Loucy (cell line): Measurements from ENCODE around the gene TMEM179.

Experiments
- H2AFZ ChIP-seq: fragments of 200-600 bp; sonication (generic); 2 replicates; pipeline ENCODE4 v1.6.0; 2016; ENCODE audit warnings: antibody characterized with exemption, mild to moderate bottlenecking, low read length, moderate library complexity
- H3F3A ChIP-seq: fragments of 200-600 bp; 2 replicates; pipeline ENCODE4 v1.6.0; 2016; ENCODE audit warnings: antibody characterized with exemption, low read depth, mild to moderate bottlenecking
- H3K27me3 ChIP-seq: fragments of 200-600 bp; sonication (generic); 2 replicates; pipeline ENCODE4 v1.6.1; 2014; ENCODE audit warnings: low read length, mild to moderate bottlenecking; ENCODE audit not compliant: insufficient read depth, poor library complexity, severe bottlenecking
- H3K36me3 ChIP-seq: fragments of 200-600 bp; sonication (generic); 2 replicates; pipeline ENCODE4 v1.6.1; 2016; ENCODE audit warnings: low read length; ENCODE audit not compliant: insufficient read depth
- H3K4me1 ChIP-seq: fragments of 200-600 bp; sonication (generic); 2 replicates; pipeline ENCODE4 v1.5.1; 2014; ENCODE audit warnings: low read length, mild to moderate bottlenecking; ENCODE audit not compliant: insufficient read depth, poor library complexity, severe bottlenecking
- H3K4me2 ChIP-seq: fragments of 200-600 bp; sonication (generic); 2 replicates; pipeline ENCODE4 v1.6.0; 2014; ENCODE audit warnings: antibody characterized with exemption, low read length, low read depth, mild to moderate bottlenecking; ENCODE audit not compliant: poor library complexity, severe bottlenecking
- H3K4me3 ChIP-seq: fragments of 200-600 bp; sonication (generic); 2 replicates; pipeline ENCODE4 v1.5.1; 2014; ENCODE audit warnings: low read length, mild to moderate bottlenecking, mixed read lengths; ENCODE audit not compliant: poor library complexity, severe bottlenecking
- H3K79me2 ChIP-seq: fragments of 200-600 bp; sonication (generic); 2 replicates; pipeline ENCODE4 v1.6.1; 2014; ENCODE audit warnings: low read length; ENCODE audit not compliant: insufficient read depth
- H3K9ac ChIP-seq: fragments of 200-600 bp; sonication (generic); 2 replicates; pipeline ENCODE4 v1.6.0; 2014; ENCODE audit warnings: mild to moderate bottlenecking, low read depth, low read length, moderate library complexity; ENCODE audit not compliant: poor library complexity, severe bottlenecking
- H3K9me2 ChIP-seq: fragments of 200-600 bp; sonication (generic); replicated peaks from 2 replicates; pipeline ENCODE4 v1.6.1; 2016; ENCODE audit warnings: low read depth, low read length, mixed read lengths
- H3K9me3 ChIP-seq: fragments of 200-600 bp; sonication (generic); 2 replicates; pipeline ENCODE4 v1.6.1; 2014; ENCODE audit warnings: mild to moderate bottlenecking, antibody characterized with exemption, low read length, low read depth; ENCODE audit not compliant: insufficient read depth
- H4K20me1 ChIP-seq: fragments of 200-600 bp; sonication (generic); 2 replicates; pipeline ENCODE4 v1.6.0; 2014; ENCODE audit warnings: antibody characterized with exemption, low read length, mild to moderate bottlenecking; ENCODE audit not compliant: insufficient read depth, poor library complexity, severe bottlenecking
- CTCF ChIP-seq: fragments of 200-600 bp; sonication (generic); conservative IDR thresholded peaks from 2 replicates; pipeline ENCODE4 v1.5.1; 2014; ENCODE audit warnings: mild to moderate bottlenecking, antibody characterized with exemption, low read length
- EZH2phosphoT487 ChIP-seq: fragments of 200-600 bp; IDR thresholded peaks from 2 replicates; pipeline ENCODE4 v1.6.1; 2018; ENCODE audit warnings: antibody characterized with exemption, mild to moderate bottlenecking, moderate library complexity, borderline replicate concordance

Gene TMEM179

GRCh38 chr14:104554088-104554607, 50.4 kb downstream of the TMEM179 start:
- TF ChIP-seq CTCF, result no peak
- no peak for TF ChIP-seq EZH2phosphoT487
- no peaks in the 10 kb centered on the region for H3K79me2 ChIP-seq

GRCh38 chr14:104553166-104554087, 51.1 kb downstream of the TMEM179 start:
- no peaks in the 10 kb centered on the region for H3K4me1 ChIP-seq
- H3F3A ChIP-seq, result no peaks in the 10 kb centered on the region
- no peak overlapping the region for H3K9ac ChIP-seq
- no peak overlapping the region for H3K4me3 ChIP-seq
- H3K9me3 ChIP-seq, result no peaks in the 10 kb centered on the region
- no peaks in the 10 kb centered on the region for H3K36me3 ChIP-seq
- H3K9me2 ChIP-seq, result no peaks in the 10 kb centered on the region
- H2AFZ ChIP-seq, result no peak overlapping the region
- no peaks in the 10 kb centered on the region for H3K27me3 ChIP-seq
- H3K79me2 ChIP-seq, result no peaks in the 10 kb centered on the region
- no peak overlapping the region for H3K4me2 ChIP-seq
- TF ChIP-seq CTCF, result no peak
- no peak for TF ChIP-seq EZH2phosphoT487
- H4K20me1 ChIP-seq, result no peaks in the 10 kb centered on the region

More at GRCh38 chr14:104554088-104554607, 50.4 kb downstream of the TMEM179 start:
- H3K9me2 ChIP-seq, result no peaks in the 10 kb centered on the region
- H3K4me1 ChIP-seq, result no peaks in the 10 kb centered on the region
- H3K9me3 ChIP-seq, result no peaks in the 10 kb centered on the region
- H2AFZ ChIP-seq, result no peak overlapping the region
- H4K20me1 ChIP-seq, result no peaks in the 10 kb centered on the region
- no peak overlapping the region for H3K9ac ChIP-seq
- H3K36me3 ChIP-seq, result no peaks in the 10 kb centered on the region
- H3K4me2 ChIP-seq, result no peak overlapping the region
- no peaks in the 10 kb centered on the region for H3F3A ChIP-seq
- no peak overlapping the region for H3K4me3 ChIP-seq
- H3K27me3 ChIP-seq, result no peaks in the 10 kb centered on the region

GRCh38 chr14:104552738-104553125, 51.8 kb downstream of the TMEM179 start:
- Histone ChIP-seq H3K9me2 (no peaks in the 10 kb centered on the region), H3K4me1 (no peaks in the 10 kb centered on the region), H3K36me3 (no peaks in the 10 kb centered on the region), H3K9ac (no peak overlapping the region), H3K27me3 (no peaks in the 10 kb centered on the region), H3K4me2 (no peak overlapping the region), H2AFZ (no peak overlapping the region), H3K9me3 (no peaks in the 10 kb centered on the region), H3K4me3 (no peak overlapping the region), H4K20me1 (no peaks in the 10 kb centered on the region), H3K79me2 (no peaks in the 10 kb centered on the region), H3F3A (no peaks in the 10 kb centered on the region)
- TF ChIP-seq EZH2phosphoT487 (no peak), CTCF (no peak)
